OCI-LY3 (cell line): ENCODE measurements around the gene ZNF33A.

Experiments
- H2AFZ ChIP-seq: fragments of 200-600, 300-600 bp; shearing (Covaris generic); 2 replicates; pipeline ENCODE4 v1.6.0; 2014; ENCODE audit warnings: antibody characterized with exemption, low read depth, low read length
- H3K27ac ChIP-seq: fragments of 200-600, 300-600 bp; sonication (generic); 2 replicates; pipeline ENCODE4 v1.5.1; 2014; ENCODE audit warnings: mild to moderate bottlenecking, low read length, moderate library complexity, mixed read lengths
- H3K27me3 ChIP-seq: fragments of 200-600, 300-600 bp; sonication (generic); 2 replicates; pipeline ENCODE4 v1.6.1; 2014; ENCODE audit warnings: low read depth, low read length, mixed read lengths
- H3K36me3 ChIP-seq: fragments of 200-600, 300-600 bp; sonication (generic); replicated peaks from 2 replicates; pipeline ENCODE3; 2014; ENCODE audit warnings: low read depth, low read length, mixed read lengths
- H3K4me1 ChIP-seq: fragments of 300-600, 200-600 bp; sonication (generic); 2 replicates; pipeline ENCODE4 v1.6.1; 2014; ENCODE audit warnings: low read length, mixed read lengths
- H3K4me2 ChIP-seq: fragments of 200-600, 300-600 bp; sonication (generic); 2 replicates; pipeline ENCODE4 v1.6.1; 2014; ENCODE audit warnings: low read length, mixed read lengths
- H3K4me3 ChIP-seq: fragments of 300-600, 200-600 bp; sonication (generic); 2 replicates; pipeline ENCODE4 v1.5.1; 2014; ENCODE audit warnings: antibody characterized with exemption, mild to moderate bottlenecking, low read length, moderate library complexity
- H3K79me2 ChIP-seq: fragments of 300-600, 200-600 bp; shearing (Covaris generic); 2 replicates; pipeline ENCODE4 v1.6.1; 2014; ENCODE audit warnings: mild to moderate bottlenecking, low read length, mixed read lengths
- H3K9ac ChIP-seq: fragments of 300-600, 200-600 bp; shearing (Covaris generic); 2 replicates; pipeline ENCODE4 v1.6.0; 2014; ENCODE audit warnings: mild to moderate bottlenecking, low read length, moderate library complexity
- H3K9me3 ChIP-seq: fragments of 200-600, 300-600 bp; shearing (Covaris generic); 2 replicates; pipeline ENCODE4 v1.6.1; 2014; ENCODE audit warnings: low read length, mixed read lengths; ENCODE audit not compliant: insufficient read depth
- H4K20me1 ChIP-seq: fragments of 200-600, 300-600 bp; sonication (generic); 2 replicates; pipeline ENCODE4 v1.6.1; 2016; ENCODE audit warnings: low read length, mixed read lengths; ENCODE audit not compliant: insufficient read depth
- EZH2phosphoT487 ChIP-seq: fragments of 200-600 bp; shearing (Covaris generic); IDR thresholded peaks from 2 replicates; pipeline ENCODE4 v1.6.1; 2018; ENCODE audit warnings: antibody characterized with exemption, mixed run types, low read depth
- TF ChIP-seq, protein P1 (sequence below): fragments of 200-600, 300-600 bp; sonication (generic); IDR thresholded peaks from 2 replicates; pipeline ENCODE4 v1.5.1; 2014; ENCODE audit warnings: antibody characterized with exemption, low read length, low read depth

Gene ZNF33A

DNA sequence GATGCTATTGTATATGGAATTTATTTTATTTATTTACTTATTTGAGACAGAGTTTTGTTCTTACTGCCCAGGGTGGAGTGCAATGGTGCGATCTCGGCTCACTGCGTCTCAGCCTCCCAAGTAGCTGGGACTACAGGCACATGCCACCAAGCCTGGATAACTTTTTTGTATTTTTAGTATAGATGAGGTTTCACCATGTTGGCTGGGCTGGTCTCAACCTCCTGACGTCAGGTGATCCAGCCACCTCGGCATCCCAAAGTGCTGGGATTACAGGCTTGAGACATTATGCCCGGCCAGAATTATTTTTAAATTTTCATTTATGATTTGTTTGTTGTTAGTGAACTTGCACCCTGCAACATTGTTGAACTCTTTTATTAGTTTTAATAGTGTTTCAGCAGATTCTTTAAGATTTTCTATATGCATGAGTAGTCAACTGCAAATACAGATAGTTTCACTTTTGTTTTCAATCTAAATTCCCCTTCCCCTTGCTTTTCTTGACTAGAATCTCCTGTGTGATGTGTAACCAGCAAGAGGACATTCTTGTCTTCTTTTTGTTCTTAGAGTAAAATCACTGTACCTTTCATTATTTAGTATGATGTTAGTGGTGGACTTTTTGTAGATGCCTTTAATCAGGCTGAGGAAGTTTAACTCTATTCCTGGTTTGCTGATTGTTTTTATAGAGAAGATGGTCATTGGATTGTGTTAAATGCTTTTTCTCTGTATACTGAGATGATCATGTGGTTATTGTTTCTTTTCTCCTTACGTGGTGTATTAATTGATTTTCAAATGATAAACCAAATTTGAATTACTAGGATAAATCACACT, 27.8 kb downstream of the ZNF33A start:
- peak overlapping the region; percentile 62 for H3K4me2 ChIP-seq
- no peaks in the 10 kb centered on the region for H3K27me3 ChIP-seq
- no peaks in the 10 kb centered on the region for H3K9me3 ChIP-seq
- no peaks in the 10 kb centered on the region for H3K36me3 ChIP-seq
- H2AFZ ChIP-seq = no peak overlapping the region
- no peaks in the 10 kb centered on the region for H4K20me1 ChIP-seq
- peaks cover 19% of the 10 kb centered on the region for H3K79me2 ChIP-seq
- peak overlapping the region; percentile 61 for H3K4me3 ChIP-seq
- peak overlapping the region; percentile 38 for H3K9ac ChIP-seq
- peak overlapping the region; percentile 88 for H3K27ac ChIP-seq
- TF ChIP-seq, protein P1, sequence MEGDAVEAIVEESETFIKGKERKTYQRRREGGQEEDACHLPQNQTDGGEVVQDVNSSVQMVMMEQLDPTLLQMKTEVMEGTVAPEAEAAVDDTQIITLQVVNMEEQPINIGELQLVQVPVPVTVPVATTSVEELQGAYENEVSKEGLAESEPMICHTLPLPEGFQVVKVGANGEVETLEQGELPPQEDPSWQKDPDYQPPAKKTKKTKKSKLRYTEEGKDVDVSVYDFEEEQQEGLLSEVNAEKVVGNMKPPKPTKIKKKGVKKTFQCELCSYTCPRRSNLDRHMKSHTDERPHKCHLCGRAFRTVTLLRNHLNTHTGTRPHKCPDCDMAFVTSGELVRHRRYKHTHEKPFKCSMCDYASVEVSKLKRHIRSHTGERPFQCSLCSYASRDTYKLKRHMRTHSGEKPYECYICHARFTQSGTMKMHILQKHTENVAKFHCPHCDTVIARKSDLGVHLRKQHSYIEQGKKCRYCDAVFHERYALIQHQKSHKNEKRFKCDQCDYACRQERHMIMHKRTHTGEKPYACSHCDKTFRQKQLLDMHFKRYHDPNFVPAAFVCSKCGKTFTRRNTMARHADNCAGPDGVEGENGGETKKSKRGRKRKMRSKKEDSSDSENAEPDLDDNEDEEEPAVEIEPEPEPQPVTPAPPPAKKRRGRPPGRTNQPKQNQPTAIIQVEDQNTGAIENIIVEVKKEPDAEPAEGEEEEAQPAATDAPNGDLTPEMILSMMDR = no peak
- TF ChIP-seq EZH2phosphoT487 = no peak
- H3K4me1 ChIP-seq = peaks cover 24% of the 10 kb centered on the region

DNA sequence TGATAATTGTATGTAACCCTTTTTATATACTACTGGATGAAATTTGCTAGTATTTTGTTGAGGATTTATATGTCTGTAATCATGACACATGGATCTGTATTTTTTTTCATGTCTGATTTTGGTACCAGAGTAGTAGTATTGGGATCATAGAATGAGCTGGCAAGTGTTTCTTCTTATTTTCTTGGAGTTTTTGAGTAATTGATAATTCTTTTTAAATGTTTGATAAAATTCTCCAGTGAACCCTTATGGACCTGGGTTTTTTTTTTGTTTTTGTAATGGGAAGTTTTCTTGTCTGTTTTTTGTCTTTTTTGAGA, 28.4 kb downstream of the ZNF33A start:
- Histone ChIP-seq H3K79me2 (peaks cover 19% of the 10 kb centered on the region), H3K9ac (peak overlapping the region; percentile 38; the same call in 1 of the 2 replicates), H3K27ac (peak overlapping the region; percentile 88), H3K9me3 (no peaks in the 10 kb centered on the region), H2AFZ (no peak overlapping the region), H4K20me1 (no peaks in the 10 kb centered on the region), H3K4me3 (peak overlapping the region; percentile 61), H3K36me3 (no peaks in the 10 kb centered on the region), H3K4me1 (peaks cover 27% of the 10 kb centered on the region), H3K27me3 (no peaks in the 10 kb centered on the region), H3K4me2 (peak overlapping the region; percentile 62)
- TF ChIP-seq EZH2phosphoT487 = no peak
- TF ChIP-seq, protein P1 = no peak

DNA sequence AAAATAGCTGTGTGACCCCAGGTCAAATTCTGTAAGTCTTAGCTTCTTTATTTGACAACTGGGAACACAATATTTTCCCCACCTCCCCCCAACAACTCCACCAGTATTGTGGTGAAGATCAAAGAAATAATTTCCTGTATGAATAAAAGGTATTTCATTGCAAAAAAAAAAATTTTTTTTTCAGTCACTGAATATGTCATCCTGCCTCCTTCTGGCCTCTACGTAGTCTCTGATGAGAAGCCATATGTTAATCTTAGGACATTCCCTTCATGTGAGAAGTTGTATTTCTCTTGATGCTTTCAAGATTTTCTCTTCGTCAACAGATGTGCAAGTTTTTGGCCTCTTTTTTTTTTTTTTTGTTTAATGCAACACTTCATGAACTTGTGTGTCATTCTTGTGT, 33.0 kb downstream of the ZNF33A start:
- no peaks in the 10 kb centered on the region for H4K20me1 ChIP-seq
- no peaks in the 10 kb centered on the region for H3K9me3 ChIP-seq
- TF ChIP-seq, protein P1 = no peak
- TF ChIP-seq EZH2phosphoT487 = no peak
- H3K4me2 ChIP-seq = no peak overlapping the region
- no peak overlapping the region for H2AFZ ChIP-seq
- no peak overlapping the region for H3K9ac ChIP-seq
- H3K27me3 ChIP-seq = no peaks in the 10 kb centered on the region
- H3K36me3 ChIP-seq = peaks cover 3% of the 10 kb centered on the region
- peaks cover 21% of the 10 kb centered on the region for H3K79me2 ChIP-seq
- H3K4me3 ChIP-seq = no peak overlapping the region
- no peak overlapping the region for H3K27ac ChIP-seq
- peaks cover 28% of the 10 kb centered on the region for H3K4me1 ChIP-seq

DNA sequence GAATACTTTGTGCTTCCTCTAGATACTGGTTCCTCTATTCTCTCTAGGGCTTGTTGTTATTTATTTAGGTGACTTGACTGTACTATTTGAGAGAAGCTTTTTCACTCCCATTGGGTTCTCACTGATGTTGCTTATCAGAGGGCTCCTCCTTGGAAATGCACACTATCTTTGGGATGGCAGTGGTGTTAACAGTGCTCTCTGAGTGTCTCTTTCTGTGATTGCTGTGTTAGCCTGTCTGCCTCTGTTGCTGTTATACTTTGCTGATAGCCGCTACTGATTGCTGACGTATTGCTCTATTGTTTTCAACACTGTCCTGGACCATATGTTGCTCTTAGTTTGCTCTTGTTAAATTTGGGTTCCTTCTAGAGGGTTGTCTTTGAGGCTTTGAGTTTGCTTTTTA, 34.7 kb downstream of the ZNF33A start:
- H3K36me3 ChIP-seq = peaks cover 6% of the 10 kb centered on the region

More for the DNA sequence above, 34.7 kb downstream of the ZNF33A start:
- H3K4me1 ChIP-seq = peaks cover 14% of the 10 kb centered on the region
- no peak overlapping the region for H3K9ac ChIP-seq
- TF ChIP-seq, protein P1 = no peak
- TF ChIP-seq EZH2phosphoT487 = no peak
- peaks cover 9% of the 10 kb centered on the region for H3K79me2 ChIP-seq
- no peaks in the 10 kb centered on the region for H3K27me3 ChIP-seq
- no peak overlapping the region for H3K27ac ChIP-seq
- no peak overlapping the region for H3K4me3 ChIP-seq
- no peaks in the 10 kb centered on the region for H4K20me1 ChIP-seq
- no peak overlapping the region for H2AFZ ChIP-seq
- no peak overlapping the region for H3K4me2 ChIP-seq
- no peaks in the 10 kb centered on the region for H3K9me3 ChIP-seq
